K562 treated with DMSO at 1 percent for 12 hours (cell line): Measurements from ENCODE around the gene C5. TPM values are rescaled to one million over a fixed set of nuclear protein-coding genes. Genes with fewer than 3 reads are reported as not detected.

Experiments used
- total RNA-seq: library from RNA; unstranded; fragments of 300-600 nt; gene quantifications from 2 replicates; pipeline ENCODE4 v1.2.3, GENCODE V29; 2022; ENCODE audit not compliant: insufficient read depth

The C5 gene
- 0.14 and 1.5 TPM in 2 replicates for total RNA-seq

DNA sequence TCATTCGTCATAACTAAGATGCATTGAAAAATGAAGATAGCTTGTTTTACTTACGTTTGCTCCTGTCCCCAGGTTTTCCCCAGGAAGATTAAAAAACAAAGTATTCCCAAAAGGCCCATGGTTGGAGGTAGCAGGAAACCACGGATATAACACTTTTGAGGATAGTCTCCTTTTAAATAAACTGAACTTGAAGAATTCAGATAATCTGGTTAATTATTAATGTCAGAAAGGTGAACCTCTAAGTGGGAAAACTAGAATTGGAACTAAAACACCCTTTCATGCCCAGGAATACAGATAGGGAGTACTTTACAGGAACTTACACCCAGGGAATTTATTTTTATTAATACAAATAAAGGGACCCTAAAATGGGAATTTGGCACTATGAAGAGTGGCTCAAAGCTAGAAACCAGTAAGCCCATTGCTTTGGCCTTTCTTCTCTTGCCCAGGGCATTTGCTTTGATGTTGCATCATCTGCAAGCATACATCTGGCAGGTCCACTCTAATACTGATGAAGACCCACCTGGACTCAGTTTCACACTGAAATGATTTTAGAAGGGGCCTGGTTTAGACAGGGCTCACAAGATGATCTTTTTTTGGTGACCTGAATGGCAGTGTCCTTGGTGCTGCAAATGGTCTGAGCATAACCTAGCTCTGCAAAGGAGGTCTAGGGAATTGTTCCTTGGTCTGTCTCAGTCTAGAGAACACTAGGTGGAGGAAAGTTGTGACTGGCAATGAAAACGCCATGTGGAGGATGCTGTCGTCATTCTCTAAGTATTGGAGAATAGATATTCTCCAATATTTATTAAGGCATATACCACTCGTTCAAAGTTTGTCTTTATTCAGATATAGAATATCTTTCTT lies at the start of gene C5:
Gene C5, minus strand, starts transcription at position 148 of the 861 bp plus-strand sequence. Its CDS starts 29 bp downstream, at position 119.

DNA sequence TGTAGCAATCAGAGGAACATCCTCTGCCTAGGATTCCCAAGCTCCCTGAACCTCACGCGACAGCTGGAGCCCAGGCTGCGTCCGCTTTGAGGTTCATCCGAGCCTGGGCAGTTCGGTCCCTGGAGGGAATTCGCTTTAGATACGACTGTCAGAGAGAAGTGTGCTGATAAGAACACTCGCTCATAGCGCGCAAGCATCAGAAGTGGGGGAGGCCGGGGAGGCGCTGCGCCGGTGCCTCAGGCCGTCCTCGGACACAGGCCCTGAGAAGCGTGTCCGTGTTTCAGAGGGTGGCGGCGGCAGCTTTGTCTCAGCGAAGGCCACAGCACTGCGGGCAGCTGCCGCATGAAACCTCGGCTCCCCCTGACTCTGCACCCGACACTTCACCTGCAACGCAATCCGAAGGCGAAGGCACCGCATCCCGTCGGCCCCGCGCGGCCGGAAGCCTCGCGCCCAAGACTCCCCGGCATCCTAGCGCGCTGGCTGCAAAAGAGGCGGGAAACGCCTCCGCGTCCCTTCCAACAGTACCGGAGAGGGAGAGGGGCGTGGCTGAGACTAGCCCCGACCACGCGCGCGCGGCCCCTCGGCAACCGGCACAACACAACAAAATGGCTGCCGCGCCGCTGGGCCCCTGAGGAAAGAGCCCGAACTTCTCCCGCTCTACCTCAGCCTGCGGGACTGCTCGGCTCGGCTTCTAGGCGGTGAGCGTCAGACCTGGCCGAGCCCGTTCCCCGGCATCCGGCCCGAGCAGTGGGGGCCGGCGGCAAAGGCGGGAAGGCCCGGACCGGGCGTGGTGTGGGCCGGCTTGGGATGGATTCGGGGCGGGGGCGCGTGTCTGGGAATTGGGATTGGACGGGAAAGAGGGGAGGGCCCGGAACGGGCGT lies 24.5 kb upstream of the C5 start, which contains the start of gene CNTRL:
Gene CNTRL, plus strand, starts transcription at position 586 of the 881 bp plus-strand sequence. CDS start 13,372 bp downstream, outside the sequence.

DNA sequence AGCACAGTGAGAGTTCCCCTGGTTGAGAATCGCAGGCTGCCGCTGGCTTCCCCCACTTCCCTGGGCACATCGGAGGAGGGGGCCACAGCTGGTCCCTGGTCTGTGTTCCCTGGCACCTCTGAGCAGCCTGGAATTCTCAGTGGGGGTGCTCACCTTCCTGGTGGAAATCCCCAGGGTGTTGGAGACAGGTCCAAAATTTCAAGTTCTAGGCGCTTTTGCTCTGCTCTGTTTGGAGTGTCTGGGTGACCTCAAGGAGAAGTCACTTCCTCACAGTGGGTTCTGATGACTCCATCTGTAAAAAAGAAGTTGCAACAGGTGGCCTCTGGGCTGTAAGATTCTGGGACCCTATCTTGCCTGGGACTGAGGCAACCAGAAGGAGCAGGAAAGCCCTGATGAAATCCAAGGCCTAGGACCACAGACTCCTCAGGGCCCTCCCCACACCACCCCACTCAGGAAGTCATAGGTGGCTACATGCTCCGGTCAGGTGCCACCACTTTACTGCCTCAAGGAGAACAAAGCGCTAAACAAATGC lies 123.6 kb downstream of the C5 start, which contains the start of gene TRAF1:
Gene TRAF1, minus strand, starts transcription at position 400 of the 532 bp plus-strand sequence. CDS start 721 bp downstream, outside the sequence.

Other genes starting within 250 kb of the C5 start
- gene PSMD5, start 207.4 kb downstream of the C5 start, total RNA-seq, result 20.2 and 64.5 TPM in 2 replicates
- gene PHF19, start 173.1 kb downstream of the C5 start, total RNA-seq, result 103 and 112 TPM in 2 replicates
- not detected in 2 replicates for gene TRAF1, start 123.5 kb downstream of the C5 start, total RNA-seq
- 7.6 and 25.2 TPM in 2 replicates for gene CNTRL, start 24.7 kb upstream of the C5 start, total RNA-seq
- gene RAB14, start 151.6 kb upstream of the C5 start, total RNA-seq, result 15.5 and 34.8 TPM in 2 replicates
- 46.7 and 63.0 TPM in 2 replicates for gene GSN, start 217.9 kb upstream of the C5 start, total RNA-seq